Mesenchymal stem cell (in vitro differentiated cells and primary cell): ENCODE measurements around the gene EARS2.
"Not testable (repeated sequence)": the region's sequence is repeated elsewhere in the genome, so short reads cannot be mapped to it uniquely, and the experiment has no call there.

ENCODE experiments used
- DNase-seq: peaks from one replicate; pipeline ENCODE4 v3.0.0-alpha.2; 2013
- H2AFZ ChIP-seq: one replicate; pipeline ENCODE4 v1.6.1; 2013; ENCODE audit warnings: low read depth, mild to moderate bottlenecking, control low read depth, inconsistent platforms, low read length, moderate library complexity
- H2AK5ac ChIP-seq: 2 replicates; pipeline ENCODE4 v1.6.1; 2013; ENCODE audit warnings: low read length, moderate library complexity, mild to moderate bottlenecking, inconsistent platforms; ENCODE audit not compliant: severe bottlenecking
- H2BK120ac ChIP-seq: one replicate; pipeline ENCODE4 v1.6.1; 2013; ENCODE audit warnings: low read depth, mild to moderate bottlenecking, inconsistent platforms, low read length, moderate library complexity
- H2BK12ac ChIP-seq, 2 experiments: one replicate each; pipeline ENCODE4 v1.6.1; 2013; ENCODE audit warnings: inconsistent platforms in 2 of 2, low read length in 2 of 2, mild to moderate bottlenecking in 2 of 2, moderate library complexity in 2 of 2, control low read depth in 1 of 2
- H2BK15ac ChIP-seq: one replicate; pipeline ENCODE4 v1.6.1; 2013; ENCODE audit warnings: mild to moderate bottlenecking, low read depth, inconsistent platforms; ENCODE audit not compliant: poor library complexity, severe bottlenecking
- H2BK5ac ChIP-seq: 2 replicates; pipeline ENCODE4 v1.6.1; 2013; ENCODE audit warnings: low read depth, mild to moderate bottlenecking, low read length, control low read depth, inconsistent platforms; ENCODE audit not compliant: poor library complexity, severe bottlenecking
- H3K14ac ChIP-seq, 2 experiments: one replicate each; pipeline ENCODE4 v1.6.1; 2013; ENCODE audit warnings: inconsistent platforms in 2 of 2, low read length in 2 of 2, control low read depth in 1 of 2, mild to moderate bottlenecking in 1 of 2, moderate library complexity in 1 of 2
- H3K18ac ChIP-seq, 2 experiments: one replicate each; pipeline ENCODE4 v1.6.1; 2013; ENCODE audit warnings: inconsistent platforms in 2 of 2, low read length in 2 of 2, control low read depth in 1 of 2, low read depth in 1 of 2, mild to moderate bottlenecking in 1 of 2
- H3K23ac ChIP-seq, 2 experiments: one replicate each; pipeline ENCODE4 v1.6.1; 2013; ENCODE audit warnings: inconsistent platforms in 2 of 2, low read length in 2 of 2, mild to moderate bottlenecking in 2 of 2, moderate library complexity in 2 of 2, control low read depth in 1 of 2
- H3K27ac ChIP-seq: 2 replicates; pipeline ENCODE4 v1.5.1; 2013; ENCODE audit warnings: mild to moderate bottlenecking, moderate library complexity, low read length, control low read depth, inconsistent platforms; ENCODE audit not compliant: poor library complexity, severe bottlenecking
- H3K27me3 ChIP-seq, 2 experiments: 2 replicates each; pipeline versions ENCODE4 v1.6.1 to v1.7.0; 2013; ENCODE audit warnings: low read length in 2 of 2, mild to moderate bottlenecking in 2 of 2, moderate library complexity in 2 of 2, control low read depth in 1 of 2, inconsistent platforms in 1 of 2; ENCODE audit not compliant: control insufficient read depth in 1 of 2, insufficient read depth in 1 of 2
- H3K36me3 ChIP-seq, 2 experiments: 2 replicates each; pipeline versions ENCODE4 v1.6.1 to v1.7.0; 2013; ENCODE audit warnings: low read length in 2 of 2, control low read depth in 1 of 2, inconsistent platforms in 1 of 2, low read depth in 1 of 2, mild to moderate bottlenecking in 1 of 2; ENCODE audit not compliant: insufficient read depth in 2 of 2, control insufficient read depth in 1 of 2
- H3K4ac ChIP-seq, 2 experiments: one replicate each; pipeline ENCODE4 v1.6.1; 2013; ENCODE audit warnings: inconsistent platforms in 2 of 2, low read length in 2 of 2, mild to moderate bottlenecking in 2 of 2, moderate library complexity in 2 of 2, control low read depth in 1 of 2, low read depth in 1 of 2
- H3K4me1 ChIP-seq: 2 replicates; pipeline ENCODE4 v1.6.1; 2013; ENCODE audit warnings: low read depth, low read length, control low read depth; ENCODE audit not compliant: control insufficient read depth, insufficient read depth
- H3K4me2 ChIP-seq: 2 replicates; pipeline ENCODE4 v1.6.1; 2013; ENCODE audit warnings: low read length, mild to moderate bottlenecking, inconsistent platforms; ENCODE audit not compliant: poor library complexity, severe bottlenecking
- H3K4me3 ChIP-seq, 2 experiments: 2 replicates each; pipeline versions ENCODE4 v1.5.1 to v1.7.0; 2013; ENCODE audit warnings: low read length in 2 of 2, mild to moderate bottlenecking in 2 of 2, control low read depth in 1 of 2, low read depth in 1 of 2; ENCODE audit not compliant: insufficient read depth in 1 of 2
- H3K79me1 ChIP-seq: replicated peaks from 2 replicates; pipeline ENCODE4 v1.6.1; 2013; ENCODE audit warnings: mild to moderate bottlenecking, control low read depth, low read length, inconsistent platforms; ENCODE audit not compliant: poor library complexity, severe bottlenecking
- H3K9ac ChIP-seq: 2 replicates; pipeline ENCODE4 v1.7.0; 2013; ENCODE audit warnings: mild to moderate bottlenecking, low read length, moderate library complexity
- H3K9me3 ChIP-seq: 2 replicates; pipeline ENCODE4 v1.7.0; 2013; ENCODE audit warnings: mild to moderate bottlenecking, low read length; ENCODE audit not compliant: control insufficient read depth
- H4K8ac ChIP-seq: one replicate; pipeline ENCODE4 v1.6.1; 2013; ENCODE audit warnings: inconsistent platforms, mild to moderate bottlenecking, low read length, moderate library complexity
- H4K91ac ChIP-seq: one replicate; pipeline ENCODE4 v1.6.1; 2013; ENCODE audit warnings: mild to moderate bottlenecking, low read length, inconsistent platforms
- WGBS: methylation state at CpG from one replicate; pipeline ENCODE4 v1.1.7; 2013; ENCODE audit warnings: mixed read lengths; 5-methylcytosine and 5-hydroxymethylcytosine counted together

The EARS2 gene

DNA sequence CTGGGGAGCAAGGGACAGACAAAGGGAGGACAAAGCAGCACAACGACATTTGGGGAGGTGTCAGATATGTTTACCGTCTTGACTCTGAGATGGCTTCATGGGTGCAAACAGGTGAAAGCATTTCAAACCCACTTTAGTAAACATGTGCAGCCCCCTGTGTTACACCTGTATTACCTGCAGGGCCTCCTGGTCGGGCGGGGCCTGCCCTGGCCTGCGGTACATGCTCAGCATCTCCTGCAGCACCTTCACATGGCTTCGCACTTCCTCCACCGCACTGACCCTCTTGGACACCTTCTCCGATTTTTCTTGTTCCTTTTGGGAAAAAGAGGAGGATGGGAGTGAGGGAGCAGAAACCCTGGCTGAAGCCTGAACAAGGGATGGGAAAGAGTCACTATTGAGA lies 71.3 kb downstream of the EARS2 start:
- H2BK12ac ChIP-seq = no peak overlapping the region
- H3K4ac ChIP-seq = no peak overlapping the region
- H3K18ac ChIP-seq = no peak overlapping the region
- no peak overlapping the region for H3K4me2 ChIP-seq
- H3K27ac ChIP-seq = no peak overlapping the region
- no peak overlapping the region for H3K9ac ChIP-seq
- H3K23ac ChIP-seq = no peak overlapping the region
- H2BK5ac ChIP-seq = no peak overlapping the region
- no peak overlapping the region for H3K14ac ChIP-seq
- H2AK5ac ChIP-seq = no peak overlapping the region
- no peak overlapping the region for H2AFZ ChIP-seq
- no peaks in the 10 kb centered on the region for H3K4me1 ChIP-seq
- H3K79me1 ChIP-seq = peaks cover 28% of the 10 kb centered on the region
- no peaks in the 10 kb centered on the region for H3K9me3 ChIP-seq
- no peak for DNase-seq
- no peak overlapping the region for H2BK120ac ChIP-seq
- H3K27me3 ChIP-seq = no peaks in the 10 kb centered on the region
- no peak overlapping the region for H4K8ac ChIP-seq
- H3K36me3 ChIP-seq = peaks cover 67 to 92% of the 10 kb centered on the region in 2 experiments
- H2BK15ac ChIP-seq = no peak overlapping the region
- 97% methylated on average over 7 of the region's 8 CpGs for WGBS
- H4K91ac ChIP-seq = no peak overlapping the region
- no peak overlapping the region for H3K4me3 ChIP-seq

DNA sequence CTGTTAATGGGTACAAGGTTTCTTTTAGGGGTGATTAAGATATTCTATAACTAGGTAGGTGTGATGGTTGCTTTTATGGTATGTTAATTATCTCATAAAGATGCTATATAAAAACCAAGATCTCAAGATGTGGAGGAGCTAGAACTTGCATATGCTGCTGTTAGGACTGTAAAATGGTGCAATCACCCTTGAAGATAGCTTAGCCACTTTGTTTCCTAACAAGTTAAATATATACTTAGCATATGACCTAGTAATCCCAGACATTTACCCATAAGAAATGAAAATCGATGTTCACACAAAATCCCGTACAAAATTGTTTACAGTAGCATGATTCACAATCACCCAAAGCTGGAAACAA lies 71.9 kb downstream of the EARS2 start:
- peaks cover 32% of the 10 kb centered on the region for H3K79me1 ChIP-seq
- H3K9ac ChIP-seq = no peak overlapping the region
- no peak overlapping the region for H2BK12ac ChIP-seq
- no peak for DNase-seq
- H4K91ac ChIP-seq = no peak overlapping the region
- H3K27me3 ChIP-seq = no peaks in the 10 kb centered on the region
- no peak overlapping the region for H2AK5ac ChIP-seq
- H2AFZ ChIP-seq = no peak overlapping the region
- H3K14ac ChIP-seq = no peak overlapping the region
- H4K8ac ChIP-seq = no peak overlapping the region
- no peak overlapping the region for H2BK5ac ChIP-seq
- no peak overlapping the region for H2BK120ac ChIP-seq
- H3K27ac ChIP-seq = no peak overlapping the region
- H2BK15ac ChIP-seq = no peak overlapping the region
- H3K23ac ChIP-seq = no peak overlapping the region
- 90% methylated on average over 2 of the region's 2 CpGs for WGBS
- peaks cover 71 to 93% of the 10 kb centered on the region in 2 experiments for H3K36me3 ChIP-seq
- no peak overlapping the region for H3K4me3 ChIP-seq
- H3K4me2 ChIP-seq = no peak overlapping the region
- no peaks in the 10 kb centered on the region for H3K9me3 ChIP-seq
- no peaks in the 10 kb centered on the region for H3K4me1 ChIP-seq
- H3K18ac ChIP-seq = no peak overlapping the region
- H3K4ac ChIP-seq = no peak overlapping the region

DNA sequence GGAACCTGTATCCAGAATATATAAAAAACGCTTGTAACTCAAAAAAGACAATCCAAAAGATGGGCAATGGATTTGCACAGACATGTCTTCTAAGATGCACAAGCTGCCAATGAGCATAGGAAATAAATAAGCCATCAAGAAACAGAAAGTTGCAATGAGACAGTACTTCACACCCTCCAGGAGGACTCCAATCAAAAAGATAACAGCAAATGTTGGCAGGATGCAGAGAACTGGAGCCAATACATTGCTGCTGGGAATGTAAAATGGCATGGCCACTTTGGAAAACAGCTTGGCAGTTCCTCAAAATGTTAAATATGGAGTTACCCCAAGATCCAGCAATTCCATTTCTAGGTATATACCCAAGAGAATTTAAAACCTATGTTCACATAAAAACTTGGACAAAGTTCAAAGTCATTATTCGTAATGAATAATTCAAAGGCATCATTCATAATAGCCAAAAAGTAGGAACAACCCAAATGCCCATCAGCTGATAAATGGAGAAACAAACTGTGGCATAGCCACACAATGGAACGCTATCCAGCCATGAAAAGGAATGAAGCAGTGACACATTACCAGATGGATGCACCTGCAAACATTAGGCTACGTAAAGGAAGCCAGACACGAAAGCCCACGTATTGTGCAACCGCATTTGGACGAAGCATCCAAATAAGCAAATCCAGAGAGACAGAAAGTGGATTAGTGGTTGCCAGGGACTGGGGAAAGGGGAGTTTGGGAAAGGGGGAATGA lies 72.5 kb downstream of the EARS2 start:
- no peak overlapping the region for H3K14ac ChIP-seq
- H3K9me3 ChIP-seq = no peaks in the 10 kb centered on the region
- no peak overlapping the region for H3K4me2 ChIP-seq
- H3K4me1 ChIP-seq = no peaks in the 10 kb centered on the region
- H3K4ac ChIP-seq = no peak overlapping the region
- H4K8ac ChIP-seq = no peak overlapping the region
- H3K27me3 ChIP-seq = no peaks in the 10 kb centered on the region
- WGBS = 97% methylated on average over 7 of the region's 8 CpGs
- H2BK15ac ChIP-seq = no peak overlapping the region
- no peak overlapping the region for H3K9ac ChIP-seq
- H2BK5ac ChIP-seq = no peak overlapping the region
- H2AK5ac ChIP-seq = no peak overlapping the region
- H3K23ac ChIP-seq = no peak overlapping the region
- no peak for DNase-seq
- no peak overlapping the region for H3K4me3 ChIP-seq
- H3K27ac ChIP-seq = no peak overlapping the region
- no peak overlapping the region for H2BK12ac ChIP-seq
- no peak overlapping the region for H2BK120ac ChIP-seq
- no peak overlapping the region for H3K18ac ChIP-seq
- no peak overlapping the region for H2AFZ ChIP-seq
- peaks cover 32% of the 10 kb centered on the region for H3K79me1 ChIP-seq
- H4K91ac ChIP-seq = no peak overlapping the region
- peaks cover 74 to 93% of the 10 kb centered on the region in 2 experiments for H3K36me3 ChIP-seq

DNA sequence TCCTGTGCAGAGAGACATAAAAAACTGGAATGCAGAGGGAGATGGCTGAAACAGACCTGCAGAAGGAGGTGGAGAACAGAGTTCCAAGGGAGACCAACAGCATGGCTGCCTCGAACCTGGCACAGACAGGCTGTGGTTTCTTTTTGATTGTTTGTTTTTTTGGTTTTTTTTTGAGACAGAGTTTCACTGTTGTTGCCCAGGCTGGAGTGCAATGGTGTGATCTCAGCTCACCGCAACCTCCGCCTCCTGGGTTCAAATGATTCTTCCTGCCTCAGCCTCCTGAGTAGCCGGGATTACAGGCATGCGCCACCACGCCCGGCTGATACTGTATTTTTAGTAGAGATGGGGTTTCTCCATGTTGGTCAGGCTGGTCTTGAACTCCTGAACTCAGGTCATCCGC lies 73.7 kb downstream of the EARS2 start:
- WGBS = 97% methylated on average over 8 of the region's 8 CpGs
- not testable (repeated sequence) for H3K9ac ChIP-seq

More for the DNA sequence above, 73.7 kb downstream of the EARS2 start:
- Histone ChIP-seq H3K36me3 (peaks cover 76 to 93% of the 10 kb centered on the region in 2 experiments), H3K79me1 (peaks cover 31% of the 10 kb centered on the region)
- not testable (repeated sequence) for H3K4me3 ChIP-seq, H3K27me3 ChIP-seq, H3K4ac ChIP-seq, H4K91ac ChIP-seq, H2BK15ac ChIP-seq, H2BK12ac ChIP-seq, H2AFZ ChIP-seq, DNase-seq, H3K4me2 ChIP-seq, H2AK5ac ChIP-seq, H3K23ac ChIP-seq, H3K9me3 ChIP-seq, H3K18ac ChIP-seq, H3K27ac ChIP-seq, H3K4me1 ChIP-seq, H3K14ac ChIP-seq, H2BK5ac ChIP-seq, H2BK120ac ChIP-seq, H4K8ac ChIP-seq
